CD14-positive monocyte (primary cell): Measurements from ENCODE around the gene USP47. TPM values are rescaled to one million over a fixed set of nuclear protein-coding genes. Genes with fewer than 3 reads are reported as not detected.

Experiments
- DNase-seq, 3 donors: peaks; one replicate each; pipeline ENCODE4 v3.0.0-alpha.2; 2011 to 2022
- H2AFZ ChIP-seq: 2 replicates; pipeline ENCODE4 v1.6.0; 2012; ENCODE audit warnings: mild to moderate bottlenecking, low read depth, low read length, inconsistent platforms; ENCODE audit not compliant: insufficient read depth, poor library complexity, severe bottlenecking
- H3K27ac ChIP-seq, 2 donors: 1 replicate in 1 of 2; 2 replicates in 1 of 2; pipeline ENCODE4 v1.5.1; 2012 to 2013; ENCODE audit warnings: low read length in 2 of 2, control low read depth in 1 of 2, inconsistent platforms in 1 of 2, low read depth in 1 of 2, mild to moderate bottlenecking in 1 of 2
- H3K27me3 ChIP-seq, 2 donors: one replicate each; pipeline versions ENCODE4 v1.6.0 to v1.6.1; 2011 to 2013; ENCODE audit warnings: low read length in 2 of 2; ENCODE audit not compliant: control insufficient read depth in 2 of 2, insufficient read depth in 2 of 2
- H3K36me3 ChIP-seq, 2 donors: replicated peaks in 1 of 2; 1 replicate in 1 of 2; 2 replicates in 1 of 2; pipeline versions ENCODE4 v1.5.1 to v1.6.1; 2012 to 2013; ENCODE audit warnings: low read length in 2 of 2, control low read depth in 1 of 2, inconsistent platforms in 1 of 2, mild to moderate bottlenecking in 1 of 2; ENCODE audit not compliant: insufficient read depth in 2 of 2, control insufficient read depth in 1 of 2
- H3K4me1 ChIP-seq, 2 donors: 1 replicate in 1 of 2; 2 replicates in 1 of 2; pipeline versions ENCODE4 v1.5.1 to v1.6.1; 2012 to 2013; ENCODE audit warnings: low read length in 2 of 2, control low read depth in 1 of 2, inconsistent platforms in 1 of 2, mild to moderate bottlenecking in 1 of 2, moderate library complexity in 1 of 2; ENCODE audit not compliant: insufficient read depth in 2 of 2, control insufficient read depth in 1 of 2
- H3K4me2 ChIP-seq: replicated peaks from 2 replicates; pipeline ENCODE3; 2012; ENCODE audit warnings: low read length, moderate library complexity, mild to moderate bottlenecking; ENCODE audit not compliant: poor library complexity, severe bottlenecking; ENCODE audit errors: extremely low read depth
- H3K4me3 ChIP-seq, 3 experiments: fragments of 200-600 bp in 1 of 3; sonication (generic) in 1 of 3; replicated peaks in 1 of 3; 1 replicate in 2 of 3; 2 replicates in 1 of 3; pipeline ENCODE4 v1.5.1; 2011 to 2013; ENCODE audit warnings: low read length in 3 of 3, mild to moderate bottlenecking in 3 of 3, control low read depth in 2 of 3, low read depth in 2 of 3, inconsistent platforms in 1 of 3, moderate library complexity in 1 of 3
- H3K79me2 ChIP-seq: 2 replicates; pipeline ENCODE4 v1.6.0; 2012; ENCODE audit warnings: mild to moderate bottlenecking, control low read depth, inconsistent platforms, low read length, moderate library complexity; ENCODE audit not compliant: insufficient read depth
- H3K9ac ChIP-seq: 2 replicates; pipeline ENCODE4 v1.6.0; 2017; ENCODE audit warnings: low read length, mild to moderate bottlenecking; ENCODE audit not compliant: insufficient read depth, poor library complexity, severe bottlenecking
- H3K9me3 ChIP-seq, 2 donors: replicated peaks in 1 of 2; 1 replicate in 1 of 2; 2 replicates in 1 of 2; pipeline versions ENCODE4 v1.5.1 to v1.6.1; 2012 to 2013; ENCODE audit warnings: low read length in 2 of 2, control low read depth in 1 of 2; ENCODE audit not compliant: control insufficient read depth in 1 of 2, insufficient read depth in 1 of 2
- H4K20me1 ChIP-seq: 2 replicates; pipeline ENCODE4 v1.6.0; 2012; ENCODE audit warnings: mild to moderate bottlenecking, low read length, control low read depth, moderate library complexity; ENCODE audit not compliant: insufficient read depth
- H3K27ac Mint-ChIP-seq, 7 donors: one replicate each; pipeline ENCODE4 v1.8.0; 2020; ENCODE audit warnings: mild to moderate bottlenecking in 7 of 7, mixed read lengths in 7 of 7, moderate library complexity in 6 of 7, inconsistent platforms in 2 of 7
- H3K27me3 Mint-ChIP-seq, 3 donors: one replicate each; pipeline ENCODE4 v1.8.0; 2021 to 2022; ENCODE audit warnings: low read depth in 3 of 3, mild to moderate bottlenecking in 3 of 3, mixed read lengths in 3 of 3, moderate library complexity in 3 of 3, inconsistent platforms in 1 of 3
- H3K36me3 Mint-ChIP-seq, 2 donors: one replicate each; pipeline ENCODE4 v1.8.0; 2020; ENCODE audit warnings: mixed read lengths in 2 of 2, inconsistent platforms in 1 of 2, mild to moderate bottlenecking in 1 of 2
- H3K4me1 Mint-ChIP-seq: one replicate; pipeline ENCODE4 v1.8.0; 2020; ENCODE audit warnings: mild to moderate bottlenecking, mixed read lengths
- H3K4me3 Mint-ChIP-seq, 2 donors: one replicate each; pipeline ENCODE4 v1.8.0; 2020; ENCODE audit warnings: mild to moderate bottlenecking in 2 of 2, mixed read lengths in 2 of 2, moderate library complexity in 1 of 2
- H3K9me3 Mint-ChIP-seq, 7 donors: one replicate each; pipeline ENCODE4 v1.8.0; 2020 to 2022; ENCODE audit warnings: mixed read lengths in 7 of 7, mild to moderate bottlenecking in 6 of 7, moderate library complexity in 6 of 7, inconsistent platforms in 2 of 7
- CTCF ChIP-seq: fragments of 200-600 bp; IDR thresholded peaks from one replicate; pipeline ENCODE4 v1.8.0; 2022; ENCODE audit warnings: antibody characterized with exemption, mild to moderate bottlenecking
- WGBS: methylation state at CpG from one replicate; pipeline ENCODE4 v1.1.5; 2013; ENCODE audit warnings: missing lambda C conversion rate; ENCODE audit not compliant: insufficient coverage; 5-methylcytosine and 5-hydroxymethylcytosine counted together
- intact Hi-C, 2 donors: fragments of 100-400 bp; cut with micrococcal nuclease; formaldehyde crosslinking; loops; one replicate each; pipeline versions ENCODE4 v1.15.0 to v1.15.1; 2023
- polyA plus RNA-seq, 3 donors: library from polyadenylated mRNA; depleted of rRNA in 1 of 3; unstranded in 2 of 3; stranded (reverse) in 1 of 3; fragments of 300-500 nt in 2 of 3; fragments of >200 nt in 1 of 3; fragmentation: Illumina TruSeq in 2 of 3; gene quantifications; 1 replicate in 2 of 3; 2 replicates in 1 of 3; pipeline ENCODE4 v1.2.3, GENCODE V29; 2012 to 2021

The USP47 gene
- polyA plus RNA-seq, 3 donors: 8.1 to 17.5 (median 10.5) TPM

- H3K27me3 ChIP-seq: no peaks in the 10 kb centered on the region
- DNase-seq: no peak
- no peak overlapping the region for H3K9ac ChIP-seq
- no CpG with 5 or more reads among the region's 3 CpGs for WGBS
- no peaks in the 10 kb centered on the region for H3K4me1 ChIP-seq
- TF ChIP-seq CTCF: no peak
- H3K36me3 ChIP-seq: no peaks in the 10 kb centered on the region
- H3K27ac Mint-ChIP-seq: no peak overlapping the region
- intact Hi-C loops: no loop called here
- peaks cover 0 to 3% (median 1%) of the 10 kb centered on the region in 3 donors for H3K27me3 Mint-ChIP-seq
- no peaks in the 10 kb centered on the region for H3K9me3 Mint-ChIP-seq
- H4K20me1 ChIP-seq: no peaks in the 10 kb centered on the region
- no peak overlapping the region for H3K4me2 ChIP-seq
- H3K27ac ChIP-seq: no peak overlapping the region
- H3K4me1 Mint-ChIP-seq: no peaks in the 10 kb centered on the region
- H3K79me2 ChIP-seq: no peaks in the 10 kb centered on the region
- no peaks in the 10 kb centered on the region for H3K36me3 Mint-ChIP-seq
- no peak overlapping the region for H3K4me3 ChIP-seq
- H3K9me3 ChIP-seq: no peaks in the 10 kb centered on the region
- H2AFZ ChIP-seq: no peak overlapping the region
- H3K4me3 Mint-ChIP-seq: no peak overlapping the region
Measured at GRCh38 chr11:11972730-11973341, 131.1 kb downstream of the USP47 start.

- no peak overlapping the region for H3K9ac ChIP-seq
- H3K27ac ChIP-seq: no peak overlapping the region
- no peaks in the 10 kb centered on the region for H3K9me3 ChIP-seq
- Mint-ChIP-seq H3K9me3 (peaks cover 0 to 4% (median 2%) of the 10 kb centered on the region in 7 donors), H3K36me3 (no peaks in the 10 kb centered on the region), H3K27me3 (peaks cover 1 to 3% (median 2%) of the 10 kb centered on the region in 3 donors), H3K27ac (no peak overlapping the region), H3K4me1 (peaks cover 2% of the 10 kb centered on the region), H3K4me3 (no peak overlapping the region)
- no peak overlapping the region for H3K4me2 ChIP-seq
- H3K4me3 ChIP-seq: no peak overlapping the region
- no peaks in the 10 kb centered on the region for H3K4me1 ChIP-seq
- intact Hi-C loops: no loop called here
- H3K36me3 ChIP-seq: no peaks in the 10 kb centered on the region
- H4K20me1 ChIP-seq: no peaks in the 10 kb centered on the region
- no peak for TF ChIP-seq CTCF
- WGBS: 95% methylated on average over 8 of the region's 8 CpGs
- no peaks in the 10 kb centered on the region for H3K79me2 ChIP-seq
- no peak overlapping the region for H2AFZ ChIP-seq
- H3K27me3 ChIP-seq: no peaks in the 10 kb centered on the region
- DNase-seq: no peak
Measured at GRCh38 chr11:11973361-11973800, 131.6 kb downstream of the USP47 start.
